Activated naive CD4-positive, alpha-beta T cell treated with anti-CD3 and anti-CD28 coated beads, Interleukin-2, amount 10 ng/mL, durations not matched to agents 7 days and 5 days (primary cell): ENCODE data around the gene DAW1.
A peak's percentile ranks its signal among the peaks of the same experiment; 100 is the strongest.

Source experiments
- CTCF ChIA-PET: fragments of 350-600 bp; sonication (Branson Sonifier 250); formaldehyde crosslinking; loops from one replicate; lab custom pipeline; 2021; ENCODE audit warnings: antibody characterized with exemption; lab: Charles Lee
- DNase-seq: peaks from one replicate; pipeline ENCODE4 v3.0.0-alpha.2; 2020
- H3K27ac Mint-ChIP-seq: one replicate; pipeline ENCODE4 v1.8.0; 2021; ENCODE audit warnings: mild to moderate bottlenecking, moderate library complexity, mixed read lengths
- H3K27me3 Mint-ChIP-seq: one replicate; pipeline ENCODE4 v1.8.0; 2021; ENCODE audit warnings: mild to moderate bottlenecking, mixed read lengths
- H3K36me3 Mint-ChIP-seq: one replicate; pipeline ENCODE4 v1.8.0; 2021; ENCODE audit warnings: mixed read lengths
- H3K4me1 Mint-ChIP-seq: one replicate; pipeline ENCODE4 v1.8.0; 2021; ENCODE audit warnings: mixed read lengths
- H3K4me3 Mint-ChIP-seq: one replicate; pipeline ENCODE4 v1.8.0; 2021; ENCODE audit warnings: mild to moderate bottlenecking, moderate library complexity, mixed read lengths
- H3K9me3 Mint-ChIP-seq: one replicate; pipeline ENCODE4 v1.8.0; 2021; ENCODE audit warnings: mixed read lengths

The DAW1 gene

DNA sequence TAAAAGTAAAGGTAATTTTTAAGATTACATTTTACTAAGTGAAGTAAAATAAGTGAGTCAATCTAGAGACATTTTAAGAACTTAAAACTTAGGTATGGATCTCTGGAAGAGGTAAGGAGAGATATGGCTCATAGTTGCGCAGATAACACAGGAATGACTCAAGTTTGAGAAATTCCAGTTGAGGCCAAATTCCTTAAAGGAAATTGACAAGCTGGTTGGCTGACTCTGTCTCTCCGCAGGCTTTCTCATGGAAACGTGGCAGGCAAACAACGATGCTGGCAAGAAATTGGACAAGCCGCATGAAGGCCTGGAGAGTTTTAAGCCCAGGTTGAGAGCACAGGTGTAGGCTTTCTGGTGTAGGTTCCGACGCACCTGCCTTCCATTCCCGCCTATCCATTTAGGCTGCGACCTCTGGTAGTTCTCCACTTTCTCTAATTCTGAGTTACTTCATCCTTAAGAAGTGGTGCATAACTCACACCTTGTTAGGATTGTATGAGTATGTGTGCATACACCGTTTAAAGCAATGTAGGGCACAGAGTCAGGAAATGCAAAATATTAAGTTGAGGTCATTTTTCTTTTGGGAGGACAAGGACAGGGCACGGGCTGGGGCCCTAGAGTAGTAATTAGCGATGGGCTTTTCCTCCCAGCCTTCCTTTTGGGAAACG is 589 bp upstream of the DAW1 start:
- Mint-ChIP-seq H3K4me3 (no peak overlapping the region), H3K27ac (no peak overlapping the region), H3K4me1 (no peaks in the 10 kb centered on the region), H3K36me3 (no peaks in the 10 kb centered on the region), H3K27me3 (peaks cover 30% of the 10 kb centered on the region), H3K9me3 (no peaks in the 10 kb centered on the region)
- no peak for DNase-seq
- CTCF ChIA-PET = interaction anchor here (3.5 kb wide), 1 partner anchor 8 kb away, joined by 11 read pairs; no protein-coding TSS in a partner anchor

- H3K9me3 Mint-ChIP-seq = no peaks in the 10 kb centered on the region
- H3K4me3 Mint-ChIP-seq = no peak overlapping the region
- no peak overlapping the region for H3K27ac Mint-ChIP-seq
- H3K36me3 Mint-ChIP-seq = no peaks in the 10 kb centered on the region
- DNase-seq = no peak
- peaks cover 25% of the 10 kb centered on the region for H3K27me3 Mint-ChIP-seq
- H3K4me1 Mint-ChIP-seq = no peaks in the 10 kb centered on the region
- CTCF ChIA-PET = interaction anchor here (1.6 to 3.5 kb wide), 2 partner anchors 10 to 18 kb away, joined by 5 to 11 read pairs; no protein-coding TSS in a partner anchor
These were observed 1.2 kb downstream of the DAW1 start for GRCh38 chr2:227872676-227873075.

DNA sequence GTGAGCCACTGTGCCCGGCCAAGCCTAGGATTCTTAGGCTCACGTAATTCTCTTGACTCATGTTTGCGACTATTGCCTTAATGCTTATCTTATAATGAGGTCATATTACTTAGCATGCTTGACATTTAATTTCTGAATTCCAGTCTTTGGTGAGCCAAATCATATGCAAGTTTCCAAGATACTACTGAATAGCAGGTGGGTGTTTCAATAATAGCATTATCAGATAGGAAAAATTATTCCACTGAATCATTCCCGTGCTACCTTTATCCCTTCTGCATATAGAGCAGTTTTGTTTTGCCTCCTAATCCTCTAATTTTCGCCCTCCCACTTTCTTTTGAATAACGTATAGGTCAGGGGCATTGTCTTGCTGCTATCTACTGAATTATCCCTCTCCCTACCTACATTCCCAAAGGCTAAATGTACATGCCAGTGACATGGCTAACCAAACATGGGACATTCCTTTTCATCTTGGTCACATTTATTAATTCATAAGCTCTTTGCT is 4.9 kb downstream of the DAW1 start:
- no peak for DNase-seq
- Mint-ChIP-seq H3K36me3 (no peaks in the 10 kb centered on the region), H3K9me3 (no peaks in the 10 kb centered on the region), H3K27me3 (peaks cover 20% of the 10 kb centered on the region), H3K4me3 (no peak overlapping the region), H3K27ac (no peak overlapping the region), H3K4me1 (no peaks in the 10 kb centered on the region)
- CTCF ChIA-PET = no interaction called here

DNA sequence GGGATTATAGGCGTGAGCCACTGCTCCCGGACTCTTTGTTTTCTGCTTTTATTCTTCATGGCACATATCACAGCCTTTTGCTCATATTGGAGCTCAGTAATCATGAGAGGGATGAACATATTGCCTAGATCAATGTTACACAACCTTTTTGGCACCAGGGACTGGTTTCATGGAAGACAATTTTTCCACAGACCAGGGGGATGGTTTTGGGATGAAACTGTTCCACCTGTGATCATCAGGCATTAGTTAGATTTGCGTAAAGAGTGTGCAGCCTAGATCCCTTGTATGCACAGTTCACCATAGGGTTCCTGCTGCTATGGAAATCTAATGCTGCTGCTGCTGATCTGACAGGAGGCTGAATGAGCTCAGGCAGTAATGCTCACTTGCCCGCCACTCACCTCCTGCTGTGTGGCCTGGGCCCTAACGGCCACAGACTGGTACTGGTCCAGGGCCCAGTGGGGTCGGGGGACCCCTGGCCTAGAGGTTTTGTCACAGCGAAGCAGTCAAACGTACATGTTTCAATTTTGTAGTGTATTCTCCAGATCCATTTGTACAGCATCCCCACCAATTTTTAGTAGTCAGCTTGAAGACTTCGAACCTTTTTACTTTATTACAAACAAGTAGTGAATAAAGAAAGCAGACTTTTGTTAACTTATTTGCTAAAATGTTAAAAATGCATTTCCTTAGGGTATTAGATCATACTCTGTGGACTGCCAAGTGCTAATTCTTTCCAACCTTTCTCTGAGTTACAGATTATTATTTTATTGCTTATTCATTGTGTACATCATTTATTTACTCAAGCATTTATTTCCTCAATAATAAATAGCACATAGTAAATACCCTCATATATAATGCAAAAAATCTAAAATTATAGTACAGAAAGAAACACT is 6.2 kb downstream of the DAW1 start:
- DNase-seq = no peak
- Mint-ChIP-seq H3K9me3 (no peaks in the 10 kb centered on the region), H3K27ac (no peak overlapping the region), H3K36me3 (no peaks in the 10 kb centered on the region), H3K27me3 (peaks cover 11% of the 10 kb centered on the region), H3K4me3 (no peak overlapping the region), H3K4me1 (peaks cover 3% of the 10 kb centered on the region)
- CTCF ChIA-PET = interaction anchor here (1.7 to 2.3 kb wide), 2 partner anchors 11 to 15 kb away, joined by 4 to 5 read pairs; no protein-coding TSS in a partner anchor

DNA sequence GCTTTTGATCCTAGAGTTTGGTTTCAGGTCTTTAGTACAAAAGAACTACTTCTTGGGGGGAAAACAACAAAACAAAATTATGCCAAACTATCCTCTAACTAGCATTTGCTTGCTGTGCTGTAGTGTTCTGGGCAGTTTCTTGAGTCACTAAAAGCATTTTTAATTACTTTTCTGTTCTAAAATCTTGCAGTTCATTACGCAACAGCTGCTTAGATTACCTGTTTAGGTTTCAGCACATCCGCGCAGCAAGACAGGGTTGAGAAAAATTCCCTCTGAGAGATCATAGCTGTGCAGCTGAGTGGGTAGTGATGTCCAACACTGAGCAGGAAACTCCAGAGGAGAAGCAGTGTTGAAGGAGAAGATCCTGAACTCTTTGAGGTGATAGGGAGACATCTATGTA is 9.0 kb downstream of the DAW1 start:
- Mint-ChIP-seq H3K4me1 (peaks cover 4% of the 10 kb centered on the region), H3K27me3 (peaks cover 12% of the 10 kb centered on the region), H3K9me3 (no peaks in the 10 kb centered on the region), H3K4me3 (no peak overlapping the region), H3K36me3 (no peaks in the 10 kb centered on the region), H3K27ac (no peak overlapping the region)
- no peak for DNase-seq
- CTCF ChIA-PET = interaction anchor here (0.6 to 0.9 kb wide), 2 partner anchors 10 to 105 kb away, joined by 3 to 4 read pairs; no protein-coding TSS in a partner anchor

GRCh38 chr2:227881866-227882517 is 10.6 kb downstream of the DAW1 start:
- Mint-ChIP-seq H3K4me3 (no peak overlapping the region), H3K27me3 (peaks cover 12% of the 10 kb centered on the region), H3K9me3 (no peaks in the 10 kb centered on the region), H3K27ac (no peak overlapping the region), H3K36me3 (no peaks in the 10 kb centered on the region), H3K4me1 (peaks cover 4% of the 10 kb centered on the region)
- CTCF ChIA-PET = no interaction called here
- DNase-seq = no peak

- no peak overlapping the region for H3K4me3 Mint-ChIP-seq
- H3K9me3 Mint-ChIP-seq = no peaks in the 10 kb centered on the region
- peaks cover 4% of the 10 kb centered on the region for H3K4me1 Mint-ChIP-seq
- H3K36me3 Mint-ChIP-seq = no peaks in the 10 kb centered on the region
- CTCF ChIA-PET = interaction anchor here (2.0 kb wide), 1 partner anchor 226 kb away, joined by 8 read pairs; no protein-coding TSS in a partner anchor
- H3K27ac Mint-ChIP-seq = no peak overlapping the region
- H3K27me3 Mint-ChIP-seq = peaks cover 12% of the 10 kb centered on the region
- DNase-seq = peak; percentile 67
These were observed 13.1 kb downstream of the DAW1 start for GRCh38 chr2:227884511-227884947.

DNA sequence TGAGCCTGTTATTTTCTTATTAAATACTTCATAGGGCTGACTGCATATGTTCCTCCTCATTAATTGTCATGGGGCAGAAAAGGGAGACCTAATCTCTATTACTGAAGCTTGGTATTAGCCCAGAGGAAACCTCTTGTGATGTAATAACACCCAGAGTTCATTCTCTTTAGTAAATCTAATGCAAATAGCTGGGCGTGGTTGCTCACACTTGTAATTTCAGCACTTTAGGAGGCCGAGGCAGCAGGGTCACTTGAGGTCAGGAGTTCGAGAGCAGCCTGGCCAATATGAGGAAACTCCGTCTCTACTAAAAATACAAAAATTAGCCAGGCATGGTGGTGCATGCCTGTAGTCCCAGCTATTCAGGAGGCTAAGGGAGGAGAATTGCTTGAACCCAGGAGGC is 14.7 kb downstream of the DAW1 start:
- Mint-ChIP-seq H3K27me3 (peaks cover 5% of the 10 kb centered on the region), H3K36me3 (no peaks in the 10 kb centered on the region), H3K4me3 (no peak overlapping the region), H3K4me1 (peaks cover 4% of the 10 kb centered on the region), H3K27ac (no peak overlapping the region), H3K9me3 (no peaks in the 10 kb centered on the region)
- CTCF ChIA-PET = interaction anchor here (2.0 kb wide), 1 partner anchor 228 kb away, joined by 8 read pairs; no protein-coding TSS in a partner anchor
- DNase-seq = no peak

GRCh38 chr2:227888289-227888688 is 16.9 kb downstream of the DAW1 start:
- H3K4me3 Mint-ChIP-seq = no peak overlapping the region
- H3K4me1 Mint-ChIP-seq = no peaks in the 10 kb centered on the region
- peaks cover 5% of the 10 kb centered on the region for H3K27me3 Mint-ChIP-seq
- no peak for DNase-seq
- CTCF ChIA-PET = interaction anchor here (1.9 kb wide), 1 partner anchor 10 kb away, joined by 4 read pairs; no protein-coding TSS in a partner anchor
- no peaks in the 10 kb centered on the region for H3K9me3 Mint-ChIP-seq
- H3K27ac Mint-ChIP-seq = no peak overlapping the region
- no peaks in the 10 kb centered on the region for H3K36me3 Mint-ChIP-seq

DNA sequence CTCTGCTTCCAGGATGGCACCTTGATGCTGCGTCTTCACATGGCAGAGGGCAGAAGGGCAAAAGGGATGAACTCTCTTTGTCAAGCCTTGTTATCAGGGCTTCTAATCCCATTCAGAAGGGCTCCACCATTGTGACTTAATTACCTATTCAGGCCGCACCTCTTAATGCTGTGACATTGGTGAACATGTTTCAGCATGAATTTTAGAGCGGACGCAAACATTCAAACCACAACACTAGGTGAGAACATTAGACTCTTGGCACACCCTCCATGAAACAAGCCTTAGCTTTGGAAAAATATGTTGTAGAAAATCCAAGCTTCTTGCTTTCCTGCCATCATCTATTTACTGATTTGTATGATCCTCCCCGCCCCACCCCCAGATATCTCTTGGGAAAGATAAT is 17.9 kb downstream of the DAW1 start:
- Mint-ChIP-seq H3K27ac (no peak overlapping the region), H3K36me3 (no peaks in the 10 kb centered on the region), H3K27me3 (peaks cover 4% of the 10 kb centered on the region), H3K9me3 (no peaks in the 10 kb centered on the region), H3K4me3 (no peak overlapping the region), H3K4me1 (no peaks in the 10 kb centered on the region)
- no peak for DNase-seq
- CTCF ChIA-PET = interaction anchor here (1.5 to 1.9 kb wide), 2 partner anchors 11 to 30 kb away, joined by 4 to 6 read pairs; no protein-coding TSS in a partner anchor

DNA sequence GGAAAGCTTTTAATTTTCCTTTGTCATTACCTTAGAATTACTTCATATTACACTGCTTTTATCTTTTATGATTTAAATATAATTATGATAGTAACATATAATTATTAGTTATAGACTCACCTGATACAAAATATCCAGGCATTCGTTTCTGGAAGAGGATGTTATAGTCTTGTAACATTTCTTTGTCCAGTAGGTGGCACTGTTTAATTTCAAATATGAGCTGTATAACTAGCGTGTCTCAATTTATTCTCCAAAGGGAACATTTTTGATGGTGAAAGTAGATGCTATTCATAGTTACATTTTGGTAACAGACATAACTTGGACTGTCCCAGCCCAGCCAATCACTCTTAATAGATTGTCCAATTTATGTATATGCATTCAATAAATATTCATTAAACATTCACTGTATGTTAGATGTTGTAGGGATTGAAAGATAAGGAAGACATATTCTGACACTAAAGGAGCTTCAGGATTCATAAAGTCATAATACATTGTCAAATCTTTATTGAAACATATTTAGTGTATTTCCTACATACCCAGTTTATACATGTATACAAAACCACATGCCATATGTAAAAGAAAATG is 19.2 kb downstream of the DAW1 start:
- no peak for DNase-seq
- H3K4me1 Mint-ChIP-seq = no peaks in the 10 kb centered on the region
- CTCF ChIA-PET = interaction anchor here (1.0 to 1.6 kb wide), 10 partner anchors 10 to 1826 kb away, joined by 3 to 15 read pairs (median 5); no protein-coding TSS in a partner anchor

GRCh38 chr2:227891673-227892072 is 20.2 kb downstream of the DAW1 start:
- no peaks in the 10 kb centered on the region for H3K27me3 Mint-ChIP-seq
- CTCF ChIA-PET = interaction anchor here (1.0 to 1.6 kb wide), 2 partner anchors 13 to 39 kb away, joined by 3 to 5 read pairs; no protein-coding TSS in a partner anchor
- no peaks in the 10 kb centered on the region for H3K9me3 Mint-ChIP-seq
- no peak overlapping the region for H3K27ac Mint-ChIP-seq
- H3K4me3 Mint-ChIP-seq = no peak overlapping the region
- DNase-seq = no peak
- H3K36me3 Mint-ChIP-seq = no peaks in the 10 kb centered on the region
- no peaks in the 10 kb centered on the region for H3K4me1 Mint-ChIP-seq

More for the DNA sequence above, 19.2 kb downstream of the DAW1 start:
- Mint-ChIP-seq H3K36me3 (no peaks in the 10 kb centered on the region), H3K9me3 (no peaks in the 10 kb centered on the region), H3K27me3 (no peaks in the 10 kb centered on the region), H3K27ac (no peak overlapping the region), H3K4me3 (no peak overlapping the region)

DNA sequence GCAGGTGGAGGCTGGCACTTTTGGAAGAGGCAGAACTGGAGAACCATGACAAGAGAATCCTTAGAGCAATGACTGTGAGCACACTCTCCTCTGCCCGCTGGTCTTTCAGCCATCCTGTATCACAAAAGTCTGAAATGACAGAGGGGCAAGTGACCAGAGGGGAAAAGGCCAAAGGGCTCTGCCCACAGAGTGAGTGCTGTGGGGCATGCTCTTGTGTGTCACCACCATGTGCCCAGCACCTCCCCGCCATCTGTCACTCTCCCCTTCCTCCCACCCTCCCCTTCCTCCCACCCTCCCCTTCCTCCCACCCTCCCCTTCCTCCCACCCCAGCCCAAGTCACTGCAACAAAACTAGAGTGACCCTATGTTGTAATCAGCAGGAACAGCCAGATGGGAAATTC is 31.9 kb downstream of the DAW1 start:
- H3K27ac Mint-ChIP-seq = no peak overlapping the region
- no peaks in the 10 kb centered on the region for H3K9me3 Mint-ChIP-seq
- no peak for DNase-seq
- no peaks in the 10 kb centered on the region for H3K27me3 Mint-ChIP-seq
- H3K4me3 Mint-ChIP-seq = no peak overlapping the region
- H3K36me3 Mint-ChIP-seq = no peaks in the 10 kb centered on the region
- no peaks in the 10 kb centered on the region for H3K4me1 Mint-ChIP-seq
- CTCF ChIA-PET = no interaction called here
